Measurements from ENCODE around the gene PTK7.

PTK7 gene

DNA sequence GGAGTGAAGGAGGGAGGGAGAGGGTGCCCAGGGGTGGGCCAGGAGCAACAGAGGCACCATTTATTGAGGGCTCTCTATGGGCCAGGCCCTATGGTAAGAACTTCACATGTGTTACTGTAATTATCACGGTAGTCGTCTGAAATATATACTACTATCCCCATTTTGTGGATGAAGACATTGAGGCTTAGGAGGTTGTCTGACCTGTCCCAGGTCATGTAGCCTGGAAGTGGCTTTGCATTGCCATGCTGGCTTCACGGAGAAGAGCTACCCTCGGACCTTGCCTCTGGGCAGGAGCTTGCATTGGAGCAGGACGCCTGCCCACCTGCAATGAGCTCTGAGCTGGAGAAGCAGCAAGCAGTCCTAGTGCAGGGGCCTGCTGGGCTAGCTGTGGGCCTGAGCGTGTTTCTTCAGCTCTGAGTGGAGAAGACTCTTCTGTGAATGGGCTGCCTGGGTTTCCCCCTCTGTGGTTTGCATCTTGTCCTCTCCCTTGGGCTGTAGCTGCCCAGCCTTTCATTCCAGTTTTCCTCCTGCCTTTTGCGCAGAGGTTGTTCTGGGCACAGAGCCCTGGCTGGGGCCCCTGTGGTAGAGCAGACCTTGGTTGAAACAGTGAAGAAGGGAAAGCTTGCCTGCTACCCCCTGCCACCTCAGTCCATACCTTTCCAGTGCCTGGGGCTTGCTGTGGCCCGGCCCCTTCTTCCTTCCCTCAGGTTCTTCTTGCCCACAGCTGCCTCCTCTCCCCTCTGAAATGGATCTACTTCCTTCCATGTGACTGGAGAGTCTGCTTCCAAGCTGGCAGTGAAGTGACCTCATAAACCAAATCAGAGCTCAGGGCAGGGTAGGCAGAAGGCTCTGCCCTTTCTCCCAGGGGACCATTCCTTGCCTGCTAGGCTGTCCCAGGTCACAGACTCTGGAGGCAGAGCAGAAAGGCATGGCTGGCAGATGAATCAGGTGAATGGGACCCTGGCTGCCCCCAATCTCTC, 70.9 kb downstream of the PTK7 start:
- no peak for DNase-seq (ENCODE audit: low spot score)

DNA sequence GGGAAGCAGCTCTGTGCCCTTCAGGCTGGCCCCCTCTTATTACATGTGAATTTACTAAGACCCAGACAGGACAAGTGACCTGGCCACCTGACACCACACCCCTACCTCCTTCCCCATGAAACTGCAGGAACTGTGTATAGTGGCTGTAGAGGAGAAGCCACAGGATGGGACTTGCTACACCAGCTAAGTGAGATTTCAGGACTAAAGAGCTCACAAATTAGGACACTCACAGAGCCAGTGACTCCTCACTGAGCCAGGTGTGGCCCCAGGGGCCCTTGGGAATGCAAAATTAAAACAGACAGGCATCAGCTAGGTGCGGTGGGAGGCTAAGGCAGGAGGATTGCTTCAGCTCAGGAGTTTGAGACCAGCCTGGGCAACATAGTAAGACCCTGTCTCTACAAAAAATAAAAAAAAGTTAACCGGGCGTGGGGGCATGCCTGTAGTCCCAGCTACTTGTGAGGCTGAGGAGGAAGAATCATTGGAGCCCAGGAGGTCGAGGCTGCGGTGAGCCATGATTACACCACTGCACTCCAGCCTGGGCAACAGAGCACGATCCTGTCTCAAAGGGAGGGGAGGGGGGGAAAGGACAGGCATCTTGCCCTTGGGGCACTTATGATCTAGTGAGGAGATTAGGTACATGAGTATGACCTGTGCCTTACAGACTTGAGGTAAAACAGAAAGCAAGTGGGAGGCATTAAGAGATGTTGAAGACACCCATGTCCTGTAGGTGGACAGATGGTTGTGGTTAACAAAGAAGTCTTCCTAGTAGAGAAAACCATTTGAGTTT, 71.8 kb downstream of the PTK7 start:
- DNase-seq (ENCODE audit: low spot score): no peak

DNA sequence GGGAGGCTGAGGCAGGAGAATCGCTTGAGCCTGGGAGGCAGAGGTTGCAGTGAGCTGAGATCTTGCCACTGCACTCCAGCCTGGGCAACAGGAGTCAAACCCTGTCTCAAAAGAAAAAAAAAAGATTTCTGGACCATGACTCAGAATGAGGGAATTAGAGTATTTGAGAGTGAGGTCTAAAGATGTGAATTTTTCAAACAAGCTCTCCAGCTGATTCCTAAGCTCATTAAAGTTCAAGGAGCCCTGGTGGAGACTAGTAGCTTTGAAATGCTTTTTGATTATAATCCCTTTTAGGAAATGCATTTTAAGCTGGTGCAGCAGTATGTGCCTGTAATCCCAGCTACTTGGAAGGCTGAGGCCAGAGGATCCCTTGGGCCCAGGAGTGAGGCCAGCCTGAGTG, 73.2 kb downstream of the PTK7 start:
- DNase-seq (ENCODE audit: low spot score): no peak

DNA sequence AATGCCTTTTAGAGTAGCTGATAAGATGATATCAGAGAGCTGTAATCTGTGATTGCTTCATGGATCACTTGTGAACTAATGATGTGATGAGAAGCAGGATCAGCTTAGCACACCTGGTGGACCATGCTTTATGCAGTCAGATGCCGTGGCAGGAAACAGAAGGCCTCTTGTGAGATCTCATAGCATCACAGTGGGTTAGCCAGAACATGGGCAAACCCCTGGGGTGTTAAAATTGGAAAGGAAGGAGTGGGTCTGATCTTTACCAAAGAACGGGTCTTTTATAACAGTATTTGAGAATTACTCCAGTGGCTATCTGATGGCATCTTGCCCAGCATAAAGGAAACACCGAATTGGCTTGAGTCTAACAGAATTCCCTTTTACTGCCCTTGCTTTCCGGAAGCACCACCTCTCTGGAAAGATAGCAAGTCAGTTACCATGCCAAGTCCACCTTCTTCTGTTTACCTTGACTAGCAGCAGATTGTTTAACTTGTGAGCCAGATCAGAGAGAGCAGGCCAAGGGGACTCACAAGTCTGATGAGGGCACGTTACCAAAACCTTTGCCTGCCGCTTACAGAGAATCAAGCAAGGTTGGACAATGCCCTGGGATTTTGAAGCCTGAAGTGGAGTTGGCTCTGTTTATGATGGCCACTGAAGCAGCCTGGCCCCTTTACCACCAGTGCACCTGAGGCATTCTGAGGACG, 74.1 kb downstream of the PTK7 start:
- no peak for DNase-seq (ENCODE audit: low spot score)

DNA sequence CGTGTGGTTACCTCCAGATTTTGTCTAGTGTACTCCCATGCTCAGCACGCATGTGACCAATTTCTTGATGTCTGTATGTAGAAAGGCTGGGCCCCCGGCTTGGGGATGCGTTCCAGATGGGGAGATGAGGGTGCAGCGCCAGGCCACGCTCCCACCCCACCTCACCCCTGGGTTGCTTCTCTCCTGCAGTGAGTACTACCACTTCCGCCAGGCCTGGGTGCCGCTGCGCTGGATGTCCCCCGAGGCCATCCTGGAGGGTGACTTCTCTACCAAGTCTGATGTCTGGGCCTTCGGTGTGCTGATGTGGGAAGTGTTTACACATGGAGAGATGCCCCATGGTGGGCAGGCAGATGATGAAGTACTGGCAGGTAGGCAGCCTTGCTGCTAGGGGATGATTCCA, 83.5 kb downstream of the PTK7 start:
- no peak for DNase-seq (ENCODE audit: low spot score)

DNA sequence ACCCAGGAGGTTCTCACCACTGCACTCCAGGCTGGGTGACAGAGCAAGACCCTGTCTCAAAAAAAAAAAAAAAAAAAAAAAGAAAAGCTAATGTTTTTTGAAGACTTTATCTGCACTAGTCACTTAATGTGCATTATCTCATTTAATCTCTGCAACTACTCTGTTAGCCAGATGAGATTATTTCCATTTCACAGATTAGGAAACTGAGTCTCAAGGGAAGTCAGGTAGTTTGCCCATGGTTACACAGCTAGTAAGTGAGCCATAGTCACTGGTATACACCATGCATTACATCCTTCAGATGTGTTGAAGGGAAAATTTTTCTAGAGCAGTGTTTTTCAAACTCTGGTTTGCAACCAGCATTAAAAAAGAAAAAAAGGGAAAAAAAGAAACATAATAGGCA, 87.8 kb downstream of the PTK7 start:
- no peak for DNase-seq (ENCODE audit: low spot score)

DNA sequence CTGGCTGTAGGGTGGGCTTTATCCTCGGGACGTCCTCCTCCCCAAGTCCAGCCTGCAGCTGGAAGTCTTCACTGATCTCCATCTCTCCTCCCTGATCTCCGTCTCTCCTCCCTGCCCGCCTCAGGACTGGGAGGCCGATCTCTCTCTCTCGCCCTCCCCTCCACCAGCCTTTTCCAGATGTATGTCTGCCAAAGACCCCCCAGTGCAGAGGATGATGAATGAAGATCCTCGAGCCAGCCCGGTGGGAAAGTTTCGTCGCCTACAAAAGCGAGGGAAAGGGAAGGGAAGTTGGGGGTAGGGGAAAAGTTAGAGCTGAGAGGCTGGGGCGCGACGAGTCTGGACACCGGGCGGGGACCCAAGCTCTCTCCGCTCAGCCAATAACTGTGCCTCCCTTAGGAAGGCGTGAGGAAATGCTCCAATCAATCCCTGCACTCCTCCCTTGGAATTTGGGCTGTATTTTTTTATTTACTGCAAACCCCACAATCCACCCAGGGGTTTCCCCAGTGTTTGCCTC, 94.4 kb downstream of the PTK7 start:
- peak; percentile 21 for DNase-seq (ENCODE audit: low spot score)

DNA sequence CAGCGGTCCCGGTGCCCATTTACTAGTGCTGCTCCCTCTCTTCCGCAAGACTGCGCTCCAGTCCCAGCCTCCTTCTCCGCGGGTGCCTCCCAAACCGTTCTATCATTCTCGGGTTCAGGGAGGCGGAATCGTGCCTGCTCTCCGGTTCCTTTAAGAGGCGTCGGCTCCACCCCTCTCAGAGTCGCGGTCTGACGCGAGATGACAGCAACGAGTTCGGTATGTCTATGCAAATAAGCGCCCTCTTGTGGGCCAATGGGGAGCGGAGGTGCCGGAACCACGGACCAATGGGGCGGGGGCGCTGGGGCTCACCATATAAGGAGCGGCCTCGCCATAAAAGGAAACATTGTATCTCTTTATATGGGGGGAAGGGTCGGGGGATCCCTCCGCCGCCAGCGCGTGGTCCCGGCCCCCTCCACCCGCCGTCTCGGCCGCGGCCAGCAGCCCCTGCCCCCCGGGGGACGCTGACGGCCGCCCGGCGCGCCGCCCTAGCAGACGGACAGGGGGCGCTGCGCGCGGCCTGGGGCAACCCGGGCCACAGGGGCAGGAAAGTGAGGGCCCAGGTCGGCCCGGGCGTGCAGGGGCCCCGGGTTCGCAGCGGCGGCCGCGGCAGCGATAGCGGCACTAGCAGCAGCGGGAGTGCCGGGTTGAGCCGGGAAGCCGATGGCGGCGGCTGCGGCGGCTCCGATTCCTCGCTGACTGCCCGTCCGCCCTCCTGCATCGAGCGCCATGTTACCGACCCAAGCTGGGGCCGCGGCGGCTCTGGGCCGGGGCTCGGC, 95.0 kb downstream of the PTK7 start, which contains the start of gene SRF:
TSS of gene SRF (plus strand) at position 339 of the 776 bp plus-strand sequence. CDS start at position 727, 388 bp downstream.
- peak; percentile 100 for DNase-seq (ENCODE audit: low spot score)

DNA sequence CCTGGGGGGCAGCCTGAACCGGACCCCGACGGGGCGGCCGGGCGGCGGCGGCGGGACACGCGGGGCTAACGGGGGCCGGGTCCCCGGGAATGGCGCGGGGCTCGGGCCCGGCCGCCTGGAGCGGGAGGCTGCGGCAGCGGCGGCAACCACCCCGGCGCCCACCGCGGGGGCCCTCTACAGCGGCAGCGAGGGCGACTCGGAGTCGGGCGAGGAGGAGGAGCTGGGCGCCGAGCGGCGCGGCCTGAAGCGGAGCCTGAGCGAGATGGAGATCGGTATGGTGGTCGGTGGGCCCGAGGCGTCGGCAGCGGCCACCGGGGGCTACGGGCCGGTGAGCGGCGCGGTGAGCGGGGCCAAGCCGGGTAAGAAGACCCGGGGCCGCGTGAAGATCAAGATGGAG, 95.6 kb downstream of the PTK7 start:
- peak; percentile 26 for DNase-seq (ENCODE audit: low spot score)

DNA sequence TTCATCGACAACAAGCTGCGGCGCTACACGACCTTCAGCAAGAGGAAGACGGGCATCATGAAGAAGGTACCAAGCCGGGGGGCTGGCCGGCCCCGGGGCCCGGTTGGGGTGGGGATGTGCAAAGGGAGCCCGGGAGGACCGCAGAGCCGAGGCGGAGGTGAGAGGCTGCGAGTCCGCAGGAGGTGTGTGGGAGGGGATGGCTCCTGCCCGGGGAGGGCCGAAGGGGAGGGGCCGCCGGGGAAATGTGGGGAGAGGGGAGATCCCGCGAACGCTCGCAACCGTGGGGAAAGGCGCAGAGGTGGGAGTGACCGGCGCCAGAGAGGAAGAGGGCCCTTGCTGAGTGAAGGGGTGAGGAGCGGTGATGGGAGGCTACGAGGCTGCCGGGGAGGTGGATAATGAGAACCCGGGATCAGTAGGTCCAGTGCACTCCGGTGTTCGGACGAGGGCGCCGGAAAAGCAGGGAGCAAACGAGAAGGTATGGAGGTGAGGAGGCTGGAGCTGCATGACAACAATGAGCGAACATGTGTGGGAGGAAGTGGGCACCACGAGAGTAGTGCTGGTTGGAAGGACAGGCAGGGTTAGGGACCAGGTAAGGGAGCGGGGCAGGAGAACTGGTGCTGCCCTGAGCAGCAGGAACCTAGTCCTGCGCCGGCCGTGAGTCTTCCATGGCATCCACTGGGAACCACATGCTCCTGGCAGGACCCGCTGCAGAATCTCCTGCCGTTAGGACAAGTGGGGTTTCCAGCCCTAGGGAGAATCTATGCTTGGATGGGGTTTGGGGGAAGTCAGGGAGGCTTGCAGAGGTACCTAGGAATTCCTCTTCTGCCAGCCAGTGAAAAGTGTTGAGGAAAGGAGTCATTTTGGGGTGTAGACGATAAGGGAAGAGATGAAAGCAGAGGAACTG, 96.2 kb downstream of the PTK7 start:
- peak; percentile 49 for DNase-seq (ENCODE audit: low spot score)

DNA sequence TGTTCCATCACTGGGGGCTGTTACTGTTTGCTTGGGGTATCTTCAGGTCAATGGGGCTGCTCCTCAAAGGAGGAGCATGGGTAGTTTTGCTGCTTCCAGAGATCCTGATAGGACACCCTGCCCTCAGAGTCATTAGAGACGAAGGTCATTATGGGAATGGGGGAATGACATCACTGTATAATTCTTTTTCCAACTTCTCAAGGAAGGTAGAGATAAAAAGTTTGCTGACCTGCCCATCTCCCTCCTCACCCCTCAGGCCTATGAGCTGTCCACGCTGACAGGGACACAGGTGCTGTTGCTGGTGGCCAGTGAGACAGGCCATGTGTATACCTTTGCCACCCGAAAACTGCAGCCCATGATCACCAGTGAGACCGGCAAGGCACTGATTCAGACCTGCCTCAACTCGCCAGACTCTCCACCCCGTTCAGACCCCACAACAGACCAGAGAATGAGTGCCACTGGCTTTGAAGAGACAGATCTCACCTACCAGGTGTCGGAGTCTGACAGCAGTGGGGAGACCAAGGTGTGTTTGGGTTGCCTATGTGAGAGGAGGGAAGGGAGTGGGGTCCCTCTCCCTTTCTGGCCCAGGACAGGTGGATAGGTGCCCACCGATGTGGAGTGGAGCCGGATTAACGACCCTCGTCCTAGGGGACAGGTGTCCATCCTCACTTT, 97.6 kb downstream of the PTK7 start:
- peak; percentile 28 for DNase-seq (ENCODE audit: low spot score)

DNA sequence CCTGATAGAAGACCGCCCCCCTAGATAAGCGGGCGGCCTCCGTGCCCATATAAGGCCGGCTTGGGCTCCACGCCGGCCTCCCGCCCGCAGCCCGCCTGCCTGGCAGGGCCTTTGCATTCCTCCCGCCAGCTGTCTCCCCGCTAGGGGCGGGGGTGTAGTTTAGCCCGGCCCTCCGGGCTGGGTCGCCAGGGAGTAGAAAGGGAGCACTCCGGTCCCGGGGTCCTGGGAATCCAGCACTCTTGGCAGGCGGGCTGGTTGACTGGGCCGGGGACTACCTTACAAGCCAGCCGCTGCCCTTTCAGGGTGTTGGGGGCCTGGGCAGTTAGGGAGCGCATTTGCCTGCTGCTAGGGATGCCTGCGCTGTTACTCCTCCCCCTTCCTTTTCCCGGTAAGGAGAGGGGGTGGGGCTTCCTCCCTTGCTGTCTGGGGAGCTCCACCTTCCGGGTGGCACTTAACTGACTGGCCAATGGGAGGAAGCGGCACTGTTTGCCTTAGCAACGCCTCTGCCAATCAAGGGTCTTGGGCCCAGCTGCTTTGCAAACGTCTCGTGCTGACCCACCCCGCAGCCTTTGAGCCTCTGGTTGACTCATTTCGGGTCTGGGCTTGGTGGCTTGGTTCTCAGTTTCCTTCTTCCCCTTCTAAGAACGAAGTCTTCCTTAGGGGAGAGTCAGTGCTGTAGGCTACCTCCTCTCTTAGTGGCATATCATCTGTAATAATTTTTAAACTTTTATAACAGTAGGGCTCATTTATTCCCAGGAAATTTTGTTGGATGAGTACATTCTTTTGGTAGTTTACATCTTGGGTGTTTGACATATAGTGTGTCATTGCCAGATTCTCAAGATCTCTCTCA, 98.4 kb downstream of the PTK7 start:
- peak; percentile 99 for DNase-seq (ENCODE audit: low spot score)

DNA sequence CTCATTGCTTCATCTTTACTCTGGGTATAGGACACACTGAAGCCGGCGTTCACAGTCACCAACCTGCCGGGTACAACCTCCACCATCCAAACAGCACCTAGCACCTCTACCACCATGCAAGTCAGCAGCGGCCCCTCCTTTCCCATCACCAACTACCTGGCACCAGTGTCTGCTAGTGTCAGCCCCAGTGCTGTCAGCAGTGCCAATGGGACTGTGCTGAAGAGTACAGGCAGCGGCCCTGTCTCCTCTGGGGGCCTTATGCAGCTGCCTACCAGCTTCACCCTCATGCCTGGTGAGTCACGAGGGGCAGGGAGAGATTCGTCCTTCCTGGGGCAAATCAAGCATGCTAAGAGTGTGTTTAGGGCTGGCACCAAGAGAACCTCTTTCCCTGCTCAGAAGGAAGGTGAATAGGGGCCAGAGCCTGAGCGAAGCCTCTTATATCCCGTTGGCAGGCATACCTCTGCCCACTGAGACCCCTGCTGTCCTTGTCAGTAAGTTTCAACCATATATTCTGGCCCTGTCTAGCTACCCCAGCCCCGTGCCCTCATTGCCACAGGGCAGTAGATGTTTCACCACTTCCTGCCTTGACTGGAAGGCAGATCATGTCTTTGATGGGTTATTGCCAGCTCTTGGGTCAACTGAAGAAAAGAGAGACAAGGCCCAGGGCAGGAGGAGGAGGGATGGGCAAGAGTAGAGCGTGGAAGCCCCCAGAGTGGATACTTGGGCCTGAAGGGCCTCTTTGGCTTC, 99.7 kb downstream of the PTK7 start:
- no peak for DNase-seq (ENCODE audit: low spot score)

DNA sequence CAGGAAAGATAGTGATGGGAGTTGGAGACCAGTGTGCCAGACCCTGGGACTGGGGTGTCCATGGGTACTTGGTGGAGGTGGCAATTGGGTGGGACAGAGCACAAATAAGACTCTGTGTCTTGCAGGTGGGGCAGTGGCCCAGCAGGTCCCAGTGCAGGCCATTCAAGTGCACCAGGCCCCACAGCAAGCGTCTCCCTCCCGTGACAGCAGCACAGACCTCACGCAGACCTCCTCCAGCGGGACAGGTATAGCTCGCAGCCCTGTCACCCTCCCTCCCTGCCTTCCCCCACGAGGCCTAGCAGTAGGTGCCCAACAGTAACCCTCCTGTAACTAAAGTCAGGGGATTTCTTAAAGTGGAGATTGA, 100.3 kb downstream of the PTK7 start:
- DNase-seq (ENCODE audit: low spot score): no peak

DNA sequence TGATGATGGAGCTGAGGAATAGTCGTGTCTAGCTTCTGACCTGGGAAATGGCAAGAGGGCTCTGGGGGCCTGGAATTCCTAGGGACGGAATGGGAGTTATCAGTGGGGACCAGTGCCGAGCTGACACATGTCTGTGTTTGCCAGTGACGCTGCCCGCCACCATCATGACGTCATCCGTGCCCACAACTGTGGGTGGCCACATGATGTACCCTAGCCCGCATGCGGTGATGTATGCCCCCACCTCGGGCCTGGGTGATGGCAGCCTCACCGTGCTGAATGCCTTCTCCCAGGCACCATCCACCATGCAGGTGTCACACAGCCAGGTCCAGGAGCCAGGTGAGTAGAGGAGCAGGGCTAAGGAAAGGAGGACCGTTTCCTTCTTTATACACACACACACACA, 102.0 kb downstream of the PTK7 start:
- DNase-seq (ENCODE audit: low spot score): no peak

DNA sequence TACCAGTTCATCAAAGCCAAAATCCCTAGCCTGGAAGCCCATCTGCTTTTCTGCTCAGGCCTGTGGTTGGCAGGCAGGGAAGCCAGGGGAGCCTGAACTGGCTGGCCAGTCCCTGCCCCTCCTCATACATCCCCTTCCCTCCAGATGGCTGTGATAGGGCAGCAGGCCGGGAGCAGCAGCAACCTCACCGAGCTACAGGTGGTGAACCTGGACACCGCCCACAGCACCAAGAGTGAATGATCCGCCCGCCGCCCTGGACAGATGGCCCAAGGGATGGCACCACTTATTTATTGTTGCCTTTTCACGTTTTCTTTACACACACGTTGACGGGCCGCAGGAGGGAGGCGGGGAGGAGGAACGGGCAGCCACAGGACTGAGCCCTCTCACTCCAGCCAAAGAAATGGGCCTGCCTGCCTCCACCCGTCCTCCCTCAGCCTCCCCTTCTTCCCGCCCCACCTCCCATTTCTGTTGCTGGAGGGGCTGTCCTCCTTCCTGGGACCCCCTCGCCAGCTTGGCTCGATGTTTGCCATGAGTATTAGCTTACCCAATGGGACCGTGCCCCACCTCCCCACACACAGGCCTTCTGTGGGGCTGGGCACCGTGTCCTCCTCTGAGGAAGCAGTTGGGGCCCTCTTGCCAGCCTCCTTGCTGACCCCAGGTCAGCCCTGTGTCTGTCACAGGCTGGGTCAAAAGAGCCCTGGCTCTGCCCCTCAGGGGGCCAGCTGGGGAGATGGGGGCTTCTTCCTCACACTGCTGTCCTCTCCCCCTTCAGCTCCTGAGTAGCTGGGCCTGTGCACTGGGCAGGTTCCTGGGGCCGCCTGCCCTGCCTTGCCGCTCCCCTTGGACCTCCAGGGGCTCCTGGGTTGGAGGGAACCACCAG, 103.1 kb downstream of the PTK7 start:
- DNase-seq (ENCODE audit: low spot score): no peak

DNA sequence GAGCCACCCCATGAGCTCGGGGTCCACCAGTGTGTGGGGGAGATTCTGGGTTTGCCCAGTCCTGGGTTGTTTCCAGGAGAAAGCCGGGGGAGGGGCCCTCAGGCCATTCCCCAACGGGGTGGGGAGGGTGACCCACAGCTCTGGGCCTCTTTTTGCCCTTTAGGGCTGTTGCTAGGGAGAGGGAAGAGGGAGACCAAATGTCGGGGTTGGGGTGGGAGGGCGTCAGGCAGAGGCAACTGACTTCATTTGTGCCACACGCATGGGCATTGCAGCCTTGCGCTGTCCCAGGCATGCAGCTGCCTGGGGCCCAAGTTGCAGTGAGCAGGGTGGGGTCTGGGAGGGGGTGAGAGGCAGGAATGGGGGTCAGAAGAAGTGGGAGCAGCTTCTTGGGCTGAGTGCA, 103.9 kb downstream of the PTK7 start:
- DNase-seq (ENCODE audit: low spot score): no peak

Measured in Ammon's horn (tissue), 1 donor.